H1 (cell line): Measurements from ENCODE around the gene SNX20. TPM values are rescaled to one million over a fixed set of nuclear protein-coding genes. Genes with fewer than 3 reads are reported as not detected.

Experiments used
- CTCF ChIA-PET: fragments of 300-600 bp; sonication (Branson Sonifier 250); formaldehyde crosslinking; loops from one replicate; lab custom pipeline; 2021; ENCODE audit not compliant: partially characterized antibody; lab: Charles Lee
- POLR2A ChIA-PET: fragments of 300-600 bp; sonication (Branson Sonifier 250); formaldehyde crosslinking; loops from one replicate; lab custom pipeline; 2021; ENCODE audit warnings: inconsistent platforms; ENCODE audit not compliant: partially characterized antibody; lab: Charles Lee
- DNase-seq, 2 experiments: peaks; one replicate each; pipeline versions ENCODE4 v3.0.0 to v3.0.0-alpha.2; 2010 to 2022; ENCODE audit warnings: low spot score in 2 of 2, low read depth in 1 of 2, mixed read lengths in 1 of 2
- FAIRE-seq: peaks from 2 replicates; lab custom pipeline; 2011; peaks lifted over from hg19 to GRCh38; lab: Jason Lieb, UNC
- H2AFZ ChIP-seq: 2 replicates; pipeline ENCODE4 v1.8.1; 2012; ENCODE audit warnings: low read length, inconsistent platforms
- H2AK5ac ChIP-seq: 2 replicates; pipeline ENCODE4 v1.6.1; 2013; ENCODE audit warnings: low read depth, low read length
- H2BK120ac ChIP-seq: replicated peaks from 2 replicates; pipeline ENCODE3; 2013; ENCODE audit warnings: low read depth, low read length, inconsistent platforms
- H2BK12ac ChIP-seq: 2 replicates; pipeline ENCODE4 v1.6.1; 2013; ENCODE audit warnings: low read depth, low read length
- H2BK15ac ChIP-seq: 2 replicates; pipeline ENCODE4 v1.6.1; 2013; ENCODE audit warnings: low read length
- H2BK20ac ChIP-seq: 2 replicates; pipeline ENCODE4 v1.6.1; 2013; ENCODE audit warnings: low read length
- H2BK5ac ChIP-seq: 2 replicates; pipeline ENCODE4 v1.6.1; 2013; ENCODE audit warnings: low read depth, low read length
- H3K14ac ChIP-seq: 2 replicates; pipeline ENCODE4 v1.6.1; 2013; ENCODE audit warnings: inconsistent platforms; ENCODE audit not compliant: insufficient read length
- H3K18ac ChIP-seq: 2 replicates; pipeline ENCODE4 v1.6.1; 2013; ENCODE audit warnings: low read length; ENCODE audit errors: extremely low read depth
- H3K23ac ChIP-seq: 2 replicates; pipeline ENCODE4 v1.6.1; 2013; ENCODE audit warnings: inconsistent platforms; ENCODE audit not compliant: insufficient read length
- H3K23me2 ChIP-seq: 2 replicates; pipeline ENCODE4 v1.6.1; 2013; ENCODE audit warnings: low read depth, low read length
- H3K27ac ChIP-seq: 2 replicates; pipeline ENCODE4 v1.6.1; 2011; ENCODE audit warnings: low read depth, low read length, inconsistent platforms
- H3K27me3 ChIP-seq, 4 experiments: replicated peaks in 1 of 4; 1 replicate in 1 of 4; 2 replicates in 3 of 4; pipeline versions ENCODE4 v1.6.1 to v1.8.1; 2011 to 2013; ENCODE audit warnings: low read length in 3 of 4, mild to moderate bottlenecking in 3 of 4, inconsistent platforms in 2 of 4, mixed read lengths in 2 of 4, moderate library complexity in 1 of 4; ENCODE audit not compliant: control insufficient read depth in 3 of 4, insufficient read depth in 3 of 4; ENCODE audit errors: extremely low read depth in 1 of 4
- H3K36me3 ChIP-seq, 4 experiments: 2 replicates each; pipeline versions ENCODE4 v1.6.1 to v1.8.1; 2011 to 2013; ENCODE audit warnings: mild to moderate bottlenecking in 4 of 4, low read length in 3 of 4, moderate library complexity in 2 of 4, control low read depth in 1 of 4, inconsistent platforms in 1 of 4; ENCODE audit not compliant: insufficient read depth in 4 of 4, control insufficient read depth in 2 of 4
- H3K4ac ChIP-seq: replicated peaks from 2 replicates; pipeline ENCODE3; 2013; ENCODE audit warnings: low read length, low read depth, mixed read lengths, inconsistent platforms; ENCODE audit not compliant: insufficient read length
- H3K4me1 ChIP-seq, 4 experiments: replicated peaks in 1 of 4; 1 replicate in 1 of 4; 2 replicates in 3 of 4; pipeline versions ENCODE4 v1.6.1 to v1.8.1; 2011 to 2013; ENCODE audit warnings: low read length in 3 of 4, inconsistent platforms in 2 of 4, mixed read lengths in 1 of 4; ENCODE audit not compliant: insufficient read depth in 4 of 4, control insufficient read depth in 3 of 4
- H3K4me2 ChIP-seq, 2 experiments: 2 replicates each; pipeline versions ENCODE4 v1.6.1 to v1.8.1; 2011 to 2013; ENCODE audit warnings: low read depth in 2 of 2, low read length in 2 of 2, control low read depth in 1 of 2, inconsistent platforms in 1 of 2, mild to moderate bottlenecking in 1 of 2; ENCODE audit not compliant: insufficient read depth in 1 of 2
- H3K4me3 ChIP-seq, 4 experiments: fragments of 200-600, 300-600 bp in 1 of 4; sonication (generic), shearing (Covaris generic), sonication (Bioruptor Twin) in 1 of 4; 2 replicates each; pipeline versions ENCODE4 v1.5.1 to v1.8.1; 2011 to 2016; ENCODE audit warnings: low read length in 4 of 4, low read depth in 3 of 4, control low read depth in 2 of 4, inconsistent platforms in 2 of 4, mild to moderate bottlenecking in 2 of 4, mixed read lengths in 1 of 4, moderate library complexity in 1 of 4; ENCODE audit not compliant: insufficient read depth in 2 of 4; ENCODE audit errors: extremely low read depth in 1 of 4
- H3K56ac ChIP-seq: replicated peaks from 2 replicates; pipeline ENCODE3; 2013; ENCODE audit warnings: low read depth, mild to moderate bottlenecking, mixed read lengths, low read length, inconsistent platforms; ENCODE audit not compliant: insufficient read length
- H3K79me1 ChIP-seq: 2 replicates; pipeline ENCODE4 v1.6.1; 2013; ENCODE audit warnings: low read depth, low read length, control low read depth
- H3K79me2 ChIP-seq, 2 experiments: 2 replicates each; pipeline versions ENCODE4 v1.6.1 to v1.8.1; 2012 to 2013; ENCODE audit warnings: low read length in 2 of 2, mild to moderate bottlenecking in 2 of 2, inconsistent platforms in 1 of 2; ENCODE audit not compliant: insufficient read depth in 2 of 2, control insufficient read depth in 1 of 2
- H3K9ac ChIP-seq, 4 experiments: replicated peaks in 1 of 4; 1 replicate in 1 of 4; 2 replicates in 3 of 4; pipeline versions ENCODE4 v1.6.1 to v1.8.1; 2011 to 2013; ENCODE audit warnings: low read depth in 3 of 4, low read length in 3 of 4, control low read depth in 2 of 4, mild to moderate bottlenecking in 2 of 4, moderate library complexity in 2 of 4, inconsistent platforms in 1 of 4; ENCODE audit errors: extremely low read depth in 1 of 4
- H3K9me3 ChIP-seq, 2 experiments: 2 replicates each; pipeline versions ENCODE4 v1.6.1 to v1.8.1; 2012 to 2013; ENCODE audit warnings: mild to moderate bottlenecking in 2 of 2, moderate library complexity in 2 of 2, control low read depth in 1 of 2, inconsistent platforms in 1 of 2, low read depth in 1 of 2, low read length in 1 of 2, mixed read lengths in 1 of 2; ENCODE audit not compliant: insufficient read depth in 2 of 2
- H4K20me1 ChIP-seq, 2 experiments: replicated peaks in 1 of 2; 2 replicates each; pipeline versions ENCODE3 to v1.8.1; 2011 to 2013; ENCODE audit warnings: inconsistent platforms in 2 of 2, low read length in 2 of 2, mild to moderate bottlenecking in 1 of 2; ENCODE audit not compliant: insufficient read depth in 2 of 2, control insufficient read depth in 1 of 2
- H4K5ac ChIP-seq: 2 replicates; pipeline ENCODE4 v1.6.1; 2013; ENCODE audit warnings: low read length, low read depth, mixed read lengths, inconsistent platforms; ENCODE audit not compliant: insufficient read length
- H4K8ac ChIP-seq: 2 replicates; pipeline ENCODE4 v1.8.0; 2013; ENCODE audit warnings: mild to moderate bottlenecking, moderate library complexity, low read length, inconsistent platforms; ENCODE audit not compliant: insufficient read depth; ENCODE audit errors: extremely low read depth
- H4K91ac ChIP-seq: replicated peaks from 2 replicates; pipeline ENCODE3; 2013; ENCODE audit warnings: low read length, mixed read lengths, inconsistent platforms; ENCODE audit not compliant: insufficient read length
- EP300 ChIP-seq, 2 experiments: IDR thresholded peaks; 1 replicate in 1 of 2; 2 replicates in 1 of 2; pipeline ENCODE4 v1.6.1; 2011 to 2012; ENCODE audit warnings: low read depth in 2 of 2, low read length in 2 of 2, mild to moderate bottlenecking in 2 of 2, borderline replicate concordance in 1 of 2, inconsistent platforms in 1 of 2, moderate library complexity in 1 of 2
- MAFK ChIP-seq: IDR thresholded peaks from 2 replicates; pipeline ENCODE4 v1.6.1; 2012; ENCODE audit warnings: low read depth, mild to moderate bottlenecking, improper control_type of control experiment, low read length
- RBBP5 ChIP-seq: IDR thresholded peaks from 2 replicates; pipeline ENCODE4 v1.7.1; 2012; ENCODE audit warnings: low read depth, mild to moderate bottlenecking, inconsistent platforms, low read length, moderate library complexity, borderline replicate concordance
- SP2 ChIP-seq: IDR thresholded peaks from 2 replicates; pipeline ENCODE4 v1.6.1; 2012; ENCODE audit warnings: mild to moderate bottlenecking, low read length, inconsistent platforms
- YY1 ChIP-seq: IDR thresholded peaks from 2 replicates; pipeline ENCODE4 v1.6.1; 2011; ENCODE audit warnings: low read depth, mild to moderate bottlenecking, low read length
- WGBS, 2 experiments: shearing (Covaris generic) in 1 of 2; methylation state at CpG; one replicate each; pipeline versions ENCODE4 v1.1.6 to v1.1.7; 2013 to 2015; ENCODE audit warnings: low lambda C conversion rate in 2 of 2, mixed read lengths in 2 of 2, inconsistent platforms in 1 of 2, low coverage in 1 of 2, missing lambda C conversion rate in 1 of 2; ENCODE audit not compliant: insufficient replicate concordance in 2 of 2, insufficient coverage in 1 of 2, insufficient read length in 1 of 2; ENCODE audit errors: extremely low coverage in 1 of 2, missing lambda C conversion rate in 1 of 2; 5-methylcytosine and 5-hydroxymethylcytosine counted together
- polyA plus RNA-seq, 7 experiments: library from polyadenylated mRNA; depleted of rRNA in 3 of 7; stranded (reverse) in 5 of 7; unstranded in 2 of 7; fragments of >200 nt in 5 of 7; fragments of 200-250 nt in 2 of 7; gene quantifications; 1 replicate in 5 of 7; 2 replicates in 1 of 7; 4 replicates in 1 of 7; pipeline versions ENCODE4 v1.2.1 to v1.2.3, GENCODE V29; 2011 to 2013; ENCODE audit warnings: missing spikeins in 2 of 7, mixed read lengths in 2 of 7
- total RNA-seq: library from RNA; stranded (reverse); fragmentation: NEBNext Ultra II Directional; extraction: Animal tissue kit (Norgen Biotek cat#: 25700); gene quantifications from 2 replicates; pipeline ENCODE4 v1.2.1, GENCODE V29; 2021

Gene SNX20
- total and polyA plus RNA-seq, 2 of the 8 experiments (the other 6 are each of a cell fraction or from before 2014, with no cell fraction given): not detected

- Histone ChIP-seq H2AFZ (no peak overlapping the region), H2BK120ac (no peak overlapping the region), H3K79me1 (no peaks in the 10 kb centered on the region), H4K91ac (no peak overlapping the region), H3K18ac (no peak overlapping the region), H3K4me1 (0 out of 7 replicates have a peak, but pooled peaks cover 0 to under 1% (median 0%) of the 10 kb centered on the region in 4 experiments), H2BK12ac (no peak overlapping the region), H3K9ac (no peak overlapping the region), H3K23me2 (no peaks in the 10 kb centered on the region), H3K4me2 (no peak overlapping the region), H3K9me3 (peaks cover 7 to 16% of the 10 kb centered on the region in 2 experiments), H3K79me2 (no peaks in the 10 kb centered on the region), H4K5ac (no peak overlapping the region), H3K4me3 (no peak overlapping the region), H4K8ac (no peak overlapping the region), H3K56ac (no peak overlapping the region), H2BK20ac (no peak overlapping the region), H4K20me1 (no peaks in the 10 kb centered on the region), H3K27me3 (no peaks in the 10 kb centered on the region), H2BK5ac (no peak overlapping the region), H2AK5ac (no peak overlapping the region), H2BK15ac (no peak overlapping the region), H3K4ac (no peak overlapping the region), H3K23ac (no peak overlapping the region), H3K14ac (no peak overlapping the region), H3K36me3 (no peaks in the 10 kb centered on the region), H3K27ac (no peak overlapping the region)
- POLR2A ChIA-PET: no interaction called here
- DNase-seq: no peak
- CTCF ChIA-PET: interaction anchor here (0.9 to 1.3 kb wide), 3 partner anchors 27 to 43 kb away, joined by 3 to 5 read pairs (median 3); no protein-coding TSS in a partner anchor
- 89% methylated on average over 10 of the region's 10 CpGs; no CpG with 5 or more reads in 1 of the 2 experiments for WGBS, 2 experiments
- FAIRE-seq: no peak
- TF ChIP-seq YY1 (no peak), SP2 (no peak), RBBP5 (no peak), MAFK (no peak), EP300 (IDR thresholded peaks at IDR 0.05; ENCODE audit: borderline replicate concordance in 1 of 2, low read depth in 2 of 2, low read length in 2 of 2) (no peak)
Measured at GRCh38 chr16:50708373-50709060, 27.4 kb upstream of the SNX20 start.
